ENCODE measurements around the gene PRR29. TPM values are rescaled to one million over a fixed set of nuclear protein-coding genes. Genes with fewer than 3 reads are reported as not detected.

PRR29 gene
- total RNA-seq, 1 donor from 2014 or later = 0.08 TPM

- no peak overlapping the region for H3K4me3 ChIP-seq (ENCODE audit: low read depth, low read length)
- H3K36me3 ChIP-seq (ENCODE audit: control insufficient read depth, insufficient read depth, low read length) = no peaks in the 10 kb centered on the region
- TF ChIP-seq CTCF (IDR thresholded peaks at IDR 0.05; ENCODE audit: insufficient read depth, low read length, poor library complexity, severe bottlenecking) = peak; percentile 81
- no peaks in the 10 kb centered on the region for H3K27me3 ChIP-seq (ENCODE audit: control insufficient read depth, insufficient read depth, low read length)
- no peak for DNase-seq (ENCODE audit: low read depth)
Measured at GRCh38 chr17:64028874-64029464, 30.8 kb downstream of the PRR29 start.

- DNase-seq (ENCODE audit: low read depth) = no peak
- Histone ChIP-seq H3K4me3 (ENCODE audit: low read depth, low read length) (no peak overlapping the region), H3K27me3 (ENCODE audit: control insufficient read depth, insufficient read depth, low read length) (no peaks in the 10 kb centered on the region), H3K36me3 (ENCODE audit: control insufficient read depth, insufficient read depth, low read length) (no peaks in the 10 kb centered on the region)
- TF ChIP-seq CTCF (IDR thresholded peaks at IDR 0.05; ENCODE audit: insufficient read depth, low read length, poor library complexity, severe bottlenecking) = no peak
Measured at GRCh38 chr17:64032081-64032480, 33.9 kb downstream of the PRR29 start.

- DNase-seq (ENCODE audit: low read depth) = no peak
- no peak overlapping the region for H3K4me3 ChIP-seq (ENCODE audit: low read depth, low read length)
- no peaks in the 10 kb centered on the region for H3K36me3 ChIP-seq (ENCODE audit: control insufficient read depth, insufficient read depth, low read length)
- no peak for TF ChIP-seq CTCF (IDR thresholded peaks at IDR 0.05; ENCODE audit: insufficient read depth, low read length, poor library complexity, severe bottlenecking)
- no peaks in the 10 kb centered on the region for H3K27me3 ChIP-seq (ENCODE audit: control insufficient read depth, insufficient read depth, low read length)
Measured at GRCh38 chr17:64036198-64036922, 38.2 kb downstream of the PRR29 start.

- Histone ChIP-seq H3K27me3 (ENCODE audit: control insufficient read depth, insufficient read depth, low read length) (no peaks in the 10 kb centered on the region), H3K4me3 (ENCODE audit: low read depth, low read length) (no peak overlapping the region), H3K36me3 (ENCODE audit: control insufficient read depth, insufficient read depth, low read length) (no peaks in the 10 kb centered on the region)
- TF ChIP-seq CTCF (IDR thresholded peaks at IDR 0.05; ENCODE audit: insufficient read depth, low read length, poor library complexity, severe bottlenecking) = no peak
- DNase-seq (ENCODE audit: low read depth) = no peak
Measured at GRCh38 chr17:64037180-64037579, 39.0 kb downstream of the PRR29 start.

- no peaks in the 10 kb centered on the region for H3K27me3 ChIP-seq (ENCODE audit: control insufficient read depth, insufficient read depth, low read length)
- no peaks in the 10 kb centered on the region for H3K36me3 ChIP-seq (ENCODE audit: control insufficient read depth, insufficient read depth, low read length)
- no peak overlapping the region for H3K4me3 ChIP-seq (ENCODE audit: low read depth, low read length)
- no peak for DNase-seq (ENCODE audit: low read depth)
- TF ChIP-seq CTCF (IDR thresholded peaks at IDR 0.05; ENCODE audit: insufficient read depth, low read length, poor library complexity, severe bottlenecking) = no peak
Measured at GRCh38 chr17:64037802-64038201, 39.7 kb downstream of the PRR29 start.

Data from kidney epithelial cell (primary cell).